Keratinocyte (primary cell): ENCODE data around the gene CACNA2D1. TPM values are rescaled to one million over a fixed set of nuclear protein-coding genes. Genes with fewer than 3 reads are reported as not detected.

Experiments used
- DNase-seq: peaks from one replicate; pipeline ENCODE4 v3.0.0-alpha.2; 2011; ENCODE audit warnings: low read depth, missing footprints, low spot score
- FAIRE-seq: peaks from 2 replicates; lab custom pipeline; 2011; peaks lifted over from hg19 to GRCh38; lab: Jason Lieb, UNC
- H2AFZ ChIP-seq: 2 replicates; pipeline ENCODE4 v1.6.0; 2012; ENCODE audit warnings: low read length, control low read depth, inconsistent platforms; ENCODE audit not compliant: control insufficient read depth
- H3K27ac ChIP-seq: 2 replicates; pipeline ENCODE4 v1.5.1; 2011; ENCODE audit warnings: low read length; ENCODE audit not compliant: control insufficient read depth, insufficient read depth
- H3K27me3 ChIP-seq: 3 replicates; pipeline ENCODE4 v1.6.0; 2011; ENCODE audit warnings: low read length; ENCODE audit not compliant: control insufficient read depth, insufficient read depth; ENCODE audit errors: extremely low read depth
- H3K36me3 ChIP-seq, 2 experiments: 2 replicates in 1 of 2; 3 replicates in 1 of 2; pipeline ENCODE4 v1.5.1; 2011; ENCODE audit warnings: low read length in 2 of 2, mild to moderate bottlenecking in 1 of 2; ENCODE audit not compliant: control insufficient read depth in 2 of 2, insufficient read depth in 2 of 2; ENCODE audit errors: extremely low read depth in 1 of 2
- H3K4me1 ChIP-seq: 3 replicates; pipeline ENCODE4 v1.5.1; 2011; ENCODE audit warnings: low read length; ENCODE audit not compliant: control insufficient read depth, insufficient read depth; ENCODE audit errors: extremely low read depth
- H3K4me2 ChIP-seq: 3 replicates; pipeline ENCODE4 v1.6.0; 2011; ENCODE audit warnings: low read depth, low read length; ENCODE audit not compliant: control insufficient read depth, insufficient read depth; ENCODE audit errors: extremely low read depth
- H3K4me3 ChIP-seq, 3 experiments: fragments of 200-600 bp in 1 of 3; sonication (generic) in 1 of 3; 2 replicates in 2 of 3; 3 replicates in 1 of 3; pipeline ENCODE4 v1.5.1; 2011 to 2016; ENCODE audit warnings: low read length in 3 of 3, mild to moderate bottlenecking in 3 of 3, control low read depth in 2 of 3, inconsistent platforms in 1 of 3, low read depth in 1 of 3, mixed read lengths in 1 of 3, mixed run types in 1 of 3, moderate library complexity in 1 of 3; ENCODE audit not compliant: control insufficient read depth in 2 of 3, insufficient read depth in 2 of 3; ENCODE audit errors: extremely low read depth in 1 of 3
- H3K79me2 ChIP-seq: 2 replicates; pipeline ENCODE4 v1.6.0; 2012; ENCODE audit warnings: low read length; ENCODE audit not compliant: control insufficient read depth, insufficient read depth
- H3K9ac ChIP-seq: 3 replicates; pipeline ENCODE4 v1.6.0; 2011; ENCODE audit warnings: low read length; ENCODE audit not compliant: control insufficient read depth, insufficient read depth; ENCODE audit errors: extremely low read depth
- H3K9me1 ChIP-seq: 3 replicates; pipeline ENCODE4 v1.6.0; 2011; ENCODE audit warnings: low read length; ENCODE audit not compliant: control insufficient read depth, insufficient read depth; ENCODE audit errors: extremely low read depth
- H3K9me3 ChIP-seq: 2 replicates; pipeline ENCODE4 v1.5.1; 2012; ENCODE audit warnings: low read depth, low read length; ENCODE audit not compliant: control insufficient read depth
- H4K20me1 ChIP-seq: 3 replicates; pipeline ENCODE4 v1.6.0; 2011; ENCODE audit warnings: low read length; ENCODE audit not compliant: control insufficient read depth, insufficient read depth; ENCODE audit errors: extremely low read depth
- CTCF ChIP-seq, 3 experiments: IDR thresholded peaks in 1 of 3; conservative IDR thresholded peaks in 1 of 3; optimal IDR thresholded peaks in 1 of 3; 2 replicates in 2 of 3; 3 replicates in 1 of 3; pipeline versions ENCODE3 to v1.5.1; 2011; ENCODE audit warnings: low read length in 3 of 3, mild to moderate bottlenecking in 3 of 3, moderate library complexity in 2 of 3, control low read depth in 1 of 3, inconsistent platforms in 1 of 3; ENCODE audit not compliant: insufficient read depth in 2 of 3; ENCODE audit errors: extremely low read depth in 1 of 3
- EZH2 ChIP-seq: IDR thresholded peaks from one replicate; pipeline ENCODE4 v1.6.1; 2012; ENCODE audit warnings: inconsistent platforms, mild to moderate bottlenecking, low read length, moderate library complexity
- dilution Hi-C: fragments of 300-500 bp; cut with MboI; formaldehyde crosslinking; loops from one replicate; pipeline ENCODE4 v1.7.0; 2020; ENCODE audit warnings: low sequenced_read_pairs; ENCODE audit not compliant: extremely low pct_ligation_motif_present
- polyA plus RNA-seq, 5 experiments: library from polyadenylated mRNA; depleted of rRNA in 3 of 5; stranded (reverse) in 3 of 5; stranded (forward) in 1 of 5; unstranded in 1 of 5; fragments of >200 nt; gene quantifications; 1 replicate in 1 of 5; 2 replicates in 3 of 5; 3 replicates in 1 of 5; pipeline versions ENCODE4 v1.2.1 to v1.2.3, GENCODE V29; 2011 to 2012; ENCODE audit warnings: missing spikeins in 2 of 5, low read depth in 1 of 5, low replicate concordance in 1 of 5

The CACNA2D1 gene
- polyA plus RNA-seq, 1 donor (not counting 4 experiments of a cell fraction or from before 2014, with no cell fraction given) = 1.8 TPM

GRCh38 chr7:82445271-82445670 is 1.7 kb upstream of the CACNA2D1 start:
- Histone ChIP-seq H4K20me1 (no peaks in the 10 kb centered on the region), H3K27me3 (no peaks in the 10 kb centered on the region), H3K9me3 (no peaks in the 10 kb centered on the region), H3K4me2 (no peak overlapping the region), H2AFZ (no peak overlapping the region), H3K4me3 (no peak overlapping the region), H3K4me1 (peaks cover 10% of the 10 kb centered on the region), H3K36me3 (no peaks in the 10 kb centered on the region), H3K79me2 (no peaks in the 10 kb centered on the region), H3K27ac (no peak overlapping the region), H3K9me1 (no peaks in the 10 kb centered on the region), H3K9ac (no peak overlapping the region)
- TF ChIP-seq EZH2 (no peak), CTCF (optimal IDR thresholded peaks at IDR 0.05 in 1 of 3, IDR thresholded peaks at IDR 0.05 in 1 of 3, conservative IDR thresholded peaks at IDR 0.05 in 1 of 3; ENCODE audit: extremely low read depth in 1 of 3, insufficient read depth in 2 of 3, low read length in 3 of 3) (no peak)
- dilution Hi-C loops = no loop called here
- DNase-seq (no peak), FAIRE-seq (no peak)

GRCh38 chr7:82444220-82444909 is 788 bp upstream of the CACNA2D1 start:
- no peaks in the 10 kb centered on the region for H3K9me1 ChIP-seq
- dilution Hi-C loops = no loop called here
- FAIRE-seq (no peak), DNase-seq (no peak)
- no peaks in the 10 kb centered on the region for H4K20me1 ChIP-seq
- no peak overlapping the region for H3K27ac ChIP-seq
- peak overlapping the region; percentile 41 for H3K9ac ChIP-seq
- H3K4me2 ChIP-seq = peak overlapping the region; percentile 82
- peak overlapping the region; percentile 57 to 85 (median 73) for H3K4me3 ChIP-seq
- peak overlapping the region; percentile 94 for H2AFZ ChIP-seq
- peaks cover 10% of the 10 kb centered on the region for H3K4me1 ChIP-seq
- no peaks in the 10 kb centered on the region for H3K79me2 ChIP-seq
- TF ChIP-seq EZH2 (no peak), CTCF (optimal IDR thresholded peaks at IDR 0.05 in 1 of 3, IDR thresholded peaks at IDR 0.05 in 1 of 3, conservative IDR thresholded peaks at IDR 0.05 in 1 of 3; ENCODE audit: extremely low read depth in 1 of 3, insufficient read depth in 2 of 3, low read length in 3 of 3) (peak in 2 of 3 experiments; percentile 18 to 32)
- no peaks in the 10 kb centered on the region for H3K36me3 ChIP-seq
- no peaks in the 10 kb centered on the region for H3K27me3 ChIP-seq
- H3K9me3 ChIP-seq = no peaks in the 10 kb centered on the region
